ENCODE measurements around the gene MAP2K3.

MAP2K3 gene

DNA sequence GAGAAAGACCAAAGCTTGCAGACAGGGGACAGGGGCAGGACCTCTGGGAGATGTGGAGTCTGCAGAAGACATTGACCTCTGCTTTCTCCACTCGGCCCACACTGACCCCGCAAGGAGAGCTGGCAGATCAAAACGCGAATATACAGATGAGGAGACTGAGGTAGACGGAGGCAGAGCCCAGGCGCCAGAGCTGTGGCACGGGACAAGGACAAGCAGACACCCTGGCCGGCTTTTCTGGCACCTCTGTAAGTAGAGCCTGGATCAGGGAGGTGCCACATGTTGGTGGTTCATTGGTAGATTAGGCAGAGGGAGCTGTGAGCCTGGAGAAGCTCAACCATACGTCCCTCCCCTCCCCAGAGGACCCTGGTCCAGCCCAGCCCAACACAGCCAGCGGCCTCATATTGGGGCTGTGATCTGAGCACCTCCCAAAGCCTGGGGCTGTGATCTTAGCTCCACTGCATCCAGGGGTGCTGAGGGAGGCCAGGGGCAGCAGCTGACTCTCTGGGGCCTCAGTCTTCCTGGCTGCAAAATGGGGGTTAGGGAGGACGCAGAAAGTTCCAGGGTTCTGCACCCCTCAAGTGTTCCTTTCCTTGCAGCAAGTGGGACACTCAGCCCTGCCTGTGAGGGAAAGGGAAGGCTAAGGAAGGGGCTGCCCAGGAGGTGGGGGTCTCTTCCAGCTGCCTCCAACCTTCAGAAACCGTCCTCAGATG, 35.3 kb upstream of the MAP2K3 start:
- no peak overlapping the region for H3K4me3 ChIP-seq (replicated peaks; ENCODE audit: low read depth, low read length)
- DNase-seq (ENCODE audit: low read depth): no peak
- no peak for TF ChIP-seq CTCF (IDR thresholded peaks at IDR 0.05; ENCODE audit: low read length, missing control alignments)

GRCh38 chr17:21249920-21250703, 34.4 kb upstream of the MAP2K3 start:
- DNase-seq (ENCODE audit: low read depth): no peak
- H3K4me3 ChIP-seq (replicated peaks; ENCODE audit: low read depth, low read length): no peak overlapping the region
- no peak for TF ChIP-seq CTCF (IDR thresholded peaks at IDR 0.05; ENCODE audit: low read length, missing control alignments)

DNA sequence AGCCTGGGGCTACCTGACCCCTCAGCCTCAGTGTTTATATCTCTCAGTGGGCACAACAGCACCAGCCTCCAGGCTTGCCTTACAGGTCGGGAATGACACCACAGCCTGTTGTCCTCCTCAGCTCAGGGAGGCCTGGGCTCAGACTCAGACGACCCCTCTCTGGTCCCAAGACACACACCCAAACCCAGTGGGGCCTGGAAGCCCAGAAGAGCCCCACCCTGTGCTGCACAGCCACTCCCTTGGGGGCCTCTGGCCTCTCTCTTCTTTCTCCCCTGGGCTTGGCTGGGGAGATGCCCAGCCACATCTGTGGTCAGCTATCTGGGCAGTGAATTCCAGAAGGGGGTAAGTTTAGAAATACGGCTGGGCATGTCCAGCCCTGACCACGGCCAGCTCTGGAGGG, 33.7 kb upstream of the MAP2K3 start:
- no peak for TF ChIP-seq CTCF (IDR thresholded peaks at IDR 0.05; ENCODE audit: low read length, missing control alignments)
- DNase-seq (ENCODE audit: low read depth): no peak
- no peak overlapping the region for H3K4me3 ChIP-seq (replicated peaks; ENCODE audit: low read depth, low read length)

DNA sequence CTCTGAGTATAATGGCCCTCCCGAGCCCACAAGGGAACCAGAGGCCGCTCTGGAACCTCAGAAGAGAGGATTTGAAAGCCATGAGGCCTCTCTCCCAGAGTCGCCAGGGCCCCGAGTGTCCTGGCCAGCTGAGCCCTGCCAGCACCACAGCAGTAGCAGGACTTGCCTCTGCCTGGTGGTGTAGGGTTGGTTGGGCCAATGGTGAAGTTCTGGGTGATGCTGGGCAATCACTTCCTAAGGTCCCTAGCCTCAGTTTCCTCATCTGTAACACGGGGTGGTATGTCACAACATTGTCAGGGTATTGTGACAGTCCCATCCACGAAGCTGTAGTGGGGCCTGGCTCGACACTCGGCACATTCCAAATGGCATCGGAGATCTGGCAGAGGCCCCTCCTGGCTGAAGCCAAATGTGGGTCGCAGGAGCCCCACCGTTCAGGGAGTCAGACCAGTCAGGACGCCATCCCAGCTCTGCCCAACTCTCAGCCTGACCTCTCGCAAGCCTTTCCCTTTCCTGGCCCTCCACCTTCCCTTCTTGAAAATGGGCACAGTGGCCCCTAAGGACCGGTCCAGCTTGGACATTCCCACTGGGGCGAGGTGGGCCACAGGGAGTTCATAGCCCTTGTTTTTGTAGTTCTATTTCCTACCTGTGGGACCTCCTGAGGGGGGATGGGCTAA, 33.0 kb upstream of the MAP2K3 start:
- no peak overlapping the region for H3K4me3 ChIP-seq (replicated peaks; ENCODE audit: low read depth, low read length)

DNA sequence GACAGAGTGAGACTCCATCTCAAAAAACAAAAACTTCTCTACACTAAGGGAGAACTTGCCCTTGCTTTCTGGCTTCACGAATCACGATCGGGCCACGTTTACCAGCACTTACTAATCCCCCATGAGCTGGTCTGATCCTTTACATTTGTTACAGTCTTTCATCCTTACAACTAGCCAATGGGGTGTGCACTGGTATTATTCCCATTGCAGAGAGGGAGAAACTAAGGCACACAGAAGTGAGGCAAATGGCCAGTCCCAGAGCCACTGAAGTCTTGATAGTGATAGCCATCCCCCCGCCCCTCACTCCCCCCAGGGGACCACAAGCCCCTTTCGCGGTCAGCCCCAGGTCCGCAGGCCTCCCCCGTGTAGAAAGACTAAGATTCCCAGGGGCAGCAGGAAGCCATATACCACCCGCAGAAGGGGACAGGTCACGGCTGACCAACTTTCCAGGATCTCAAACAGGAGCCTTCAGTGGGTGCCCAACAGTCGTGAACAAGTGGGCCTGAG, 32.2 kb upstream of the MAP2K3 start:
- peak overlapping the region; percentile 59 for H3K4me3 ChIP-seq (replicated peaks; ENCODE audit: low read depth, low read length)
- DNase-seq (ENCODE audit: low read depth): no peak
- TF ChIP-seq CTCF (IDR thresholded peaks at IDR 0.05; ENCODE audit: low read length, missing control alignments): no peak

More for the DNA sequence above, 33.0 kb upstream of the MAP2K3 start:
- DNase-seq (ENCODE audit: low read depth): no peak
- TF ChIP-seq CTCF (IDR thresholded peaks at IDR 0.05; ENCODE audit: low read length, missing control alignments): no peak

GRCh38 chr17:21252796-21253645, 31.5 kb upstream of the MAP2K3 start, which contains the start of gene NATD1:
TSS of gene NATD1 (minus strand) at chr17:21253410. CDS start at chr17:21253264, 146 bp downstream.
- no peak for TF ChIP-seq CTCF (IDR thresholded peaks at IDR 0.05; ENCODE audit: low read length, missing control alignments)
- DNase-seq (ENCODE audit: low read depth): peak; percentile 86
- H3K4me3 ChIP-seq (replicated peaks; ENCODE audit: low read depth, low read length): peak within 1 kb of the TSS; percentile 59
